ENCODE results near the gene GAB1.

Gene GAB1

GRCh38 chr4:143383005-143383574, 46.4 kb downstream of the GAB1 start:
- in situ Hi-C loops (cut with MboI; ENCODE audit: low sequenced_read_pairs) = no loop called here

- in situ Hi-C loops (cut with MboI; ENCODE audit: low sequenced_read_pairs) = no loop called here
These were observed 47.8 kb downstream of the GAB1 start for GRCh38 chr4:143384381-143384994.

- in situ Hi-C loops (cut with MboI; ENCODE audit: low sequenced_read_pairs) = no loop called here
These were observed 50.1 kb downstream of the GAB1 start for GRCh38 chr4:143386812-143387211.

- in situ Hi-C loops (cut with MboI; ENCODE audit: low sequenced_read_pairs) = no loop called here
These were observed 53.0 kb downstream of the GAB1 start for GRCh38 chr4:143389579-143390195.

- in situ Hi-C loops (cut with MboI; ENCODE audit: low sequenced_read_pairs) = no loop called here
These were observed 54.1 kb downstream of the GAB1 start for GRCh38 chr4:143390764-143391163.

GRCh38 chr4:143391261-143391660, 54.6 kb downstream of the GAB1 start:
- in situ Hi-C loops (cut with MboI; ENCODE audit: low sequenced_read_pairs) = no loop called here

GRCh38 chr4:143391895-143392294, 55.2 kb downstream of the GAB1 start:
- in situ Hi-C loops (cut with MboI; ENCODE audit: low sequenced_read_pairs) = no loop called here

GRCh38 chr4:143393195-143393594, 56.5 kb downstream of the GAB1 start:
- in situ Hi-C loops (cut with MboI; ENCODE audit: low sequenced_read_pairs) = no loop called here

GRCh38 chr4:143394739-143395453, 58.2 kb downstream of the GAB1 start:
- in situ Hi-C loops (cut with MboI; ENCODE audit: low sequenced_read_pairs) = no loop called here

- in situ Hi-C loops (cut with MboI; ENCODE audit: low sequenced_read_pairs) = no loop called here
These were observed 60.0 kb downstream of the GAB1 start for GRCh38 chr4:143396695-143397094.

- in situ Hi-C loops (cut with MboI; ENCODE audit: low sequenced_read_pairs) = no loop called here
These were observed 60.7 kb downstream of the GAB1 start for GRCh38 chr4:143397335-143397734.

- in situ Hi-C loops (cut with MboI; ENCODE audit: low sequenced_read_pairs) = no loop called here
These were observed 61.2 kb downstream of the GAB1 start for GRCh38 chr4:143397887-143398286.

GRCh38 chr4:143399113-143399949, 62.7 kb downstream of the GAB1 start:
- in situ Hi-C loops (cut with MboI; ENCODE audit: low sequenced_read_pairs) = no loop called here

GRCh38 chr4:143400082-143400481, 63.4 kb downstream of the GAB1 start:
- in situ Hi-C loops (cut with MboI; ENCODE audit: low sequenced_read_pairs) = no loop called here

GRCh38 chr4:143402776-143403552, 66.3 kb downstream of the GAB1 start:
- in situ Hi-C loops (cut with MboI; ENCODE audit: low sequenced_read_pairs) = no loop called here

GRCh38 chr4:143403553-143403820, 66.8 kb downstream of the GAB1 start:
- in situ Hi-C loops (cut with MboI; ENCODE audit: low sequenced_read_pairs) = no loop called here

GRCh38 chr4:143404555-143404954, 67.9 kb downstream of the GAB1 start:
- in situ Hi-C loops (cut with MboI; ENCODE audit: low sequenced_read_pairs) = no loop called here

- in situ Hi-C loops (cut with MboI; ENCODE audit: low sequenced_read_pairs) = no loop called here
These were observed 68.5 kb downstream of the GAB1 start for GRCh38 chr4:143405075-143405730.

GRCh38 chr4:143406523-143406922, 69.8 kb downstream of the GAB1 start:
- in situ Hi-C loops (cut with MboI; ENCODE audit: low sequenced_read_pairs) = no loop called here

- in situ Hi-C loops (cut with MboI; ENCODE audit: low sequenced_read_pairs) = no loop called here
These were observed 70.8 kb downstream of the GAB1 start for GRCh38 chr4:143407474-143407873.
